ENCODE data around the gene L1CAM. TPM values are rescaled to one million over a fixed set of nuclear protein-coding genes. Genes with fewer than 3 reads are reported as not detected.

The L1CAM gene
- total and polyA plus RNA-seq, 11 donors, result 0.99 to 11.0 (median 2.4) TPM

- H3K27me3 ChIP-seq, result peaks cover 0 to 29% (median 0%) of the 10 kb centered on the region in 9 donors
- intact Hi-C loops (cut with DNase I), result no loop called here
- WGBS, 4 donors, result 75 to 84% (median 82%) methylated on average over 13 to 30 of the region's 30 CpGs
Observed at GRCh38 chrX:153864561-153865320, 21.2 kb downstream of the L1CAM start.

DNA sequence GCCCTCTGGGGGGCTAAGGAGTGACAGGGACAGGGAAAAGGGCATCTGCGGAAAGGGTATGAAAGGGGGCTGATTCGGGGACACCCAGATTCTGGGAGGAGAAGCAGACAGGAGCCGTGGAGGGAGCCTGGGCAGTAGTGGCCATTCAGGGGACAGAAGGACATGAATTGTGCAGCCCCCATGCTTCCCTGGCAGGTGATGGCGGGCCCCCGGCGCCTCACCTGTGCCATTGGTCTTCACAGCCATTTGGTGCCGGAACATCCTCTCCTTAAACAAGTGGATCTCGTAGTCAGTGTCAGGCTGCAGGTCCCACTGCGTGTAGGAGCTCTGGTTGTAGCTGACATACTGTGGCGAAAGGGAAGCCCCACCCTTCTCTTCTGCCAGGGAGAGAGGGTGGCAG lies 21.9 kb downstream of the L1CAM start:
- Histone ChIP-seq H3K4me1 (no peaks in the 10 kb centered on the region), H3K9me3 (no peaks in the 10 kb centered on the region), H3K36me3 (no peaks in the 10 kb centered on the region), H3K27ac (no peak overlapping the region), H3K4me3 (no peak overlapping the region), H3K27me3 (peaks cover 0 to 25% (median 0%) of the 10 kb centered on the region in 9 donors)
- ATAC-seq (no peak), DNase-seq (no peak)
- TF ChIP-seq CTCF (IDR thresholded peaks at IDR 0.05) (no peak), POLR2A (IDR thresholded peaks at IDR 0.05) (no peak)
- intact Hi-C loops (cut with DNase I), result no loop called here
- 83 to 91% (median 86%) methylated on average over 10 of the region's 10 CpGs for WGBS, 4 donors

More at GRCh38 chrX:153864561-153865320, 21.2 kb downstream of the L1CAM start:
- no peaks in the 10 kb centered on the region for H3K9me3 ChIP-seq
- TF ChIP-seq CTCF (IDR thresholded peaks at IDR 0.05) (no peak), POLR2A (IDR thresholded peaks at IDR 0.05) (no peak)
- DNase-seq (no peak), ATAC-seq (no peak)
- H3K4me1 ChIP-seq, result no peaks in the 10 kb centered on the region
- H3K4me3 ChIP-seq, result no peak overlapping the region
- no peak overlapping the region for H3K27ac ChIP-seq
- H3K36me3 ChIP-seq, result no peaks in the 10 kb centered on the region

- Histone ChIP-seq H3K4me3 (no peak overlapping the region), H3K4me1 (no peaks in the 10 kb centered on the region), H3K9me3 (no peaks in the 10 kb centered on the region), H3K36me3 (no peaks in the 10 kb centered on the region), H3K27me3 (peaks cover 0 to 31% (median 0%) of the 10 kb centered on the region in 9 donors), H3K27ac (no peak overlapping the region)
- intact Hi-C loops (cut with DNase I), result no loop called here
- 70 to 75% (median 73%) methylated on average over 20 to 28 of the region's 28 CpGs for WGBS, 4 donors
- no peak for ATAC-seq
- TF ChIP-seq POLR2A (IDR thresholded peaks at IDR 0.05) (no peak), CTCF (IDR thresholded peaks at IDR 0.05) (no peak)
- DNase-seq, result no peak
Observed at GRCh38 chrX:153863251-153863991, 22.6 kb downstream of the L1CAM start.
